Measurements from ENCODE around the gene VSIG8. TPM values are rescaled to one million over a fixed set of nuclear protein-coding genes. Genes with fewer than 3 reads are reported as not detected.

The VSIG8 gene
- total RNA-seq, 1 experiment from 2014 or later, result not detected

- peak; percentile 61 for DNase-seq (ENCODE audit: low read depth)
These were observed 32.5 kb downstream of the VSIG8 start for GRCh38 chr1:159829822-159830465.

DNA sequence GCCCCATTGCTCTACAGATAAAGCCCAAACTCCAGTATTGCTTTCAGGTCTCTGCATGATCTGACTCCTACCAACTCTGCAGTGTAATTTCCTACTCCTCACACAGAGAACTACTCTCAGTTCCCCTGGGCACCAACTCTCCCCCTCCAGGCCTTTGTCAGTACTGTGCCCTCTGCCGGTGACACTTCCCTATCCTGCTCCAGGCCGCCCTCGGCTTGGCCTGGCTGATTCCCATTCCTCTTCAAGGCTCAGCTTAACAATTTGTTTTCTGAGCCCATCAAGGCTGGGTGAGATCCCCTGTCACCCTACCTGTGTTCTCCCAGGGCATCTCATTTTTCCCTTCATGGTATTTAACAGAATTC is 33.2 kb downstream of the VSIG8 start:
- no peak for DNase-seq (ENCODE audit: low read depth)

DNA sequence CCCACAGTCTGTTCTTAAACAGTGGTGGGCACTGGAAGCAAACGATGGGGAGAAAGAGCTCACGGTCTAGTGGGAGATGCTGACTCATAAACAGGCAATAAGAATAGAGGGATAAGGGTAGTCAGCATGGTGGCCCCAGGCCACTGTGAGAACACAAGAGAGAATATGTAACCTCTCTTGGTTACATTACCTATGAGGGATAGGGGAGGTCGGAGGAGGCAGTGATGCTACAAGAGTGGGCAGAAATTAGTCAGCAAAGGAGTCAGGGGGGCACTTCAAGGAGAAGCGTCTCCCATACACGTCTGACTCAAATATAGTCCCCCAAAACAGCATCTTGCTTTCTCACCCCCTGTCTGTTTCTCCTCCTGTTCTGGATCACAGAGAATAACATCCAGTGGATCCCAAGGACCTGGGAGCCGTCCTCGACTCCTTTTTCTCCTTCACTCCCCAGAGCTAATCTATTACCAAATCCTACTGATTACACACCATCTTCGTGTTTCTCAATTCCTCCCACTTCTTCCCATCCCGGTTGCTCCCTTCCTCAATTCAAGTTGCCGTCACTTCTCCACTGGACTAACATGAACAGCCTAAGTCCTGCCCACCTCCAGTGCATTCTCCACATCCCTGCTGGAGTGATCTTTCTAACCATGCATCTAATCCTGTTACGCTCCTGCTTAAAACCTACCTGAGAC is 33.7 kb downstream of the VSIG8 start:
- DNase-seq (ENCODE audit: low read depth), result no peak

DNA sequence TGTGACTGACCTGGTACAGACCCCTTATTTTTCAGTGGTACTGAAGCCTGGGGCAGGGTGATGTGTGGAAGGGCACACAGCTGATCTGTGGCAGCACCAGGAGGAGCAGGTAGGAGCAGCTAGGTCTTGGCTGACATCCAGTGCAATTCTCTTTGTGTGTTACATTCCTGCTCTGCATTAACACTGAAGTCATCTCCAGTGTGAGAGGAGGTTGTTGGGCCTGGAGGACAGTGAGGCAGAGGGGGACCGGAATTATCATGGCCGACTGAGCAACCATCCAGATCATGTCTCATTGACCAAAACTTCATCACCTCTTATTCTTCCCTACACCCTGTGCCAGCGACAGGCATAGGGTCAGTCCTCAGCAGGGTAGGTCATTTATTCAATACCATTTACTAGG is 34.3 kb downstream of the VSIG8 start:
- DNase-seq (ENCODE audit: low read depth), result no peak

GRCh38 chr1:159827549-159827948 is 34.9 kb downstream of the VSIG8 start:
- DNase-seq (ENCODE audit: low read depth), result no peak

DNA sequence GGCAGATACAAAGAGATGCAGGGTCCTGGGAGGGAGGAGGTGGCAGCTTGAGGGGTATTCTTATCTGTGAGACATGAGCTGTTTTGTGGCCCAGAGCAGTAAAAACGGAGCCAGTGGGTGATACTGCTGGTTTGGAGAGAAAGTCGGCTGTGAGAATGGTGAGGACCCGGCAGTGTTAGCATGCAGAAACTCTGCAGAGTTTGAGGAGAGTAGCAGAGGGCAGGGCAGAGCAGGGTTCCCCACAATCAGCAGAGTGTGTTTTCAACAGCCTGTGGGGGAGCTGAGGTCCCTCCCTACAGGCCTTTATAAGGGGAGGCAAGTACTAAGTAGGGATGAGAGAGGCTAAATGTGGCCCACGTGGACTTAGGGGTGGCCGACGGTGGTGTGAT is 35.4 kb downstream of the VSIG8 start:
- no peak for DNase-seq (ENCODE audit: low read depth)

DNA sequence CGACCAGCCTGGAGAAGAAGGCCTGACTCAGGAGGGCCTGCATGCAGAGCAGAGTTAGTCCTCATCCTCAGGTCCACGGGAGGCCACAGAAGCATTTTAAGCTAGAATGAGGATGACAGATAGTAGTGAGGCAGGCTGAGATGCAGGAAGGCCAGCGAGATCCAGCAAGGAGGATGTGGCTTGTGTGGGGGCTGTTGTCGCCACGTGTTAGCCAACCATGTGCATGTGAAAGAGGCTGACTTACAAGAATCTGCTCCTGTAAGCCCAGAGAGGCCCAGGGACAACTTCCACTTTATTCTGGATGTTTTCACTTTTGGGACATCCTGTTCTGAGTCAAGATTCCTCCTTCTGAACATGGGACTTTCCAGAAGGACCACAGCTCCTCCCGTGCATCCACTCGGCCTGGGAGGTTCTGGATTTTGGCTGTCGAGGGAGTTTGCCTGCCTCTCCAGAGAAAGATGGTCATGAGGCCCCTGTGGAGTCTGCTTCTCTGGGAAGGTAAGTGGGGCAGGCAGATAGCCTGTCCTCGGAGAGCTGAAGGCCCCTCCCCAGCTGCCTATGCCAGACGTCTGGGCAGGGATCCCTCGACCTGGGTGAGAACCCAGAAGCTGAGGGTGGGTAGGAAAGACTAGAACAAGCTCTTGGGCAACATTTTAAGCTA is 35.9 kb downstream of the VSIG8 start, which contains the start of gene SLAMF8:
SLAMF8 (plus strand) TSS at position 433 of the 661 bp plus-strand sequence; CDS start at position 459, 26 bp downstream.
- DNase-seq (ENCODE audit: low read depth), result peak; percentile 71

DNA sequence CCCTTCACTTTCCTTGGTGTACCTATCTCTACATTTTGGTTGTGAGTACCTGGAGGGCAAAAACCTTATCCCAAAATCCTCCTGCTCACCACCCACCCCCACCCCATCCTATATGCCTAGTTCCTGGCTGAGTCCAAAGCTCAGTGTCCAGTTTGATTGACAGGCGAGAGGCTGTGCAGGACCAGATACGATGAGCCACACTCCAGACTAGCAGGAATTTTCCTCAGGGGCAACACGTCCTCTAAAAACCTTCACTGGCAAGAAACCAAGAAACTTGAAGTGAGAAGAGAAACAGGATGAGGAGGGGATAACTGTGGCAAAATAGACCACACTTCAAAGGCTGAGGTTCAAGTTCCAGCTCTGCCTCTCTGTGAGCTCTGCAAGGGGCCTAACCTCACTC is 36.9 kb downstream of the VSIG8 start:
- DNase-seq (ENCODE audit: low read depth), result peak; percentile 67

- DNase-seq (ENCODE audit: low read depth), result peak; percentile 11
These were observed 39.1 kb downstream of the VSIG8 start for GRCh38 chr1:159823406-159823805.

GRCh38 chr1:159821171-159821867 is 41.1 kb downstream of the VSIG8 start:
- no peak for DNase-seq (ENCODE audit: low read depth)

- DNase-seq (ENCODE audit: low read depth), result peak; percentile 71
These were observed 45.0 kb downstream of the VSIG8 start for GRCh38 chr1:159817276-159818041.

GRCh38 chr1:159815926-159816325 is 46.5 kb downstream of the VSIG8 start:
- no peak for DNase-seq (ENCODE audit: low read depth)

GRCh38 chr1:159804924-159805323 is 57.5 kb downstream of the VSIG8 start:
- peak; percentile 56 for DNase-seq (ENCODE audit: low read depth)

Other genes starting within 250 kb of the VSIG8 start
- not detected in 2 replicates for gene CRP, start 148.1 kb downstream of the VSIG8 start, total RNA-seq (2014; rRNA removed; shearing (Covaris generic))
- 34.5 and 51.2 TPM in 2 replicates for gene DUSP23, start 81.7 kb downstream of the VSIG8 start, total RNA-seq (2014; rRNA removed; shearing (Covaris generic))
- 0.10 TPM in 1 of 2 replicates, not detected in the other for gene FCRL6, start 60.3 kb downstream of the VSIG8 start, total RNA-seq (2014; rRNA removed; shearing (Covaris generic))
- 1.5 and 2.6 TPM in 2 replicates for gene SLAMF8, start 35.8 kb downstream of the VSIG8 start, total RNA-seq (2014; rRNA removed; shearing (Covaris generic))
- 2.2 and 2.9 TPM in 2 replicates for gene CFAP45, start 37.5 kb upstream of the VSIG8 start, total RNA-seq (2014; rRNA removed; shearing (Covaris generic))
- gene TAGLN2, start 62.9 kb upstream of the VSIG8 start, total RNA-seq (2014; rRNA removed; shearing (Covaris generic)), result 811 and 1,008 TPM in 2 replicates
- not detected in 2 replicates for gene IGSF9, start 83.0 kb upstream of the VSIG8 start, total RNA-seq (2014; rRNA removed; shearing (Covaris generic))
- gene SLAMF9, start 91.6 kb upstream of the VSIG8 start, total RNA-seq (2014; rRNA removed; shearing (Covaris generic)), result 0.60 and 0.88 TPM in 2 replicates
- gene PIGM, start 169.3 kb upstream of the VSIG8 start, total RNA-seq (2014; rRNA removed; shearing (Covaris generic)), result 4.7 and 4.9 TPM in 2 replicates
- 0.10 and 0.12 TPM in 2 replicates for gene KCNJ10, start 207.5 kb upstream of the VSIG8 start, total RNA-seq (2014; rRNA removed; shearing (Covaris generic))
- gene KCNJ9, start 218.9 kb upstream of the VSIG8 start, total RNA-seq (2014; rRNA removed; shearing (Covaris generic)), result not detected in 2 replicates
- 7.9 and 10.7 TPM in 2 replicates for gene IGSF8, start 236.0 kb upstream of the VSIG8 start, total RNA-seq (2014; rRNA removed; shearing (Covaris generic))